ENCODE results near the gene TGFBR3L. TPM values are rescaled to one million over a fixed set of nuclear protein-coding genes. Genes with fewer than 3 reads are reported as not detected.

TGFBR3L gene
- total RNA-seq, 1 experiment from 2014 or later: 12.5 TPM

DNA sequence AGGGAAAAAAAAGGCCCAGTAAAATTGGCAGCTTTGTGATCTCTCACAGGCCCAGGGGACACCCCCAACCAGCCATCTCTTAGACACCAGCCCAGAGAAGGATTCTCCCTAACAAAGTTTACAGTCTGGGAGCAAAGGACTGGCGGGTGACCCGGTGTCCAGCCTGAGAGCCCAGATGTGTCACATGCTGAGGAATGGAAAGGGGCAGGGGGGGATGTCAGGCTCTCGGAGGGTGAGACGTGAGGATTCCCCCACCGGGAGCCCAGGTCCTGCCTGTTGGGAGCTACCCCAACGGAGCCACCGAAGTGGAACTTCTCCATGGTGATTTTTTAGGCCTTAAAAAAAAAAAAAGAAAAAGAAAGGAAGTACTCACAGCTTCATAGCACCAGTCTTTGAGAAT lies 16.1 kb downstream of the TGFBR3L start:
- ChIA-PET POLR2A (interaction anchor here (1.2 kb wide), 1 partner anchor 13 kb away, joined by 3 read pairs; the partner anchor contains the start of gene TIMM44), CTCF (interaction anchor here (0.7 kb wide), 2 partner anchors 11 to 130 kb away, joined by 3 read pairs; no protein-coding TSS in a partner anchor)
- peak overlapping the region; percentile 23; the same call in 1 of the 2 replicates for H3K27ac ChIP-seq (ENCODE audit: low read length)
- peaks cover 44% of the 10 kb centered on the region for H3K4me1 ChIP-seq (ENCODE audit: control insufficient read depth, insufficient read depth, low read length)
- H3K4me3 ChIP-seq (ENCODE audit: low read depth in 2 of 2, low read length in 2 of 2): no peak overlapping the region
- no peak for DNase-seq (ENCODE audit: low read depth, low spot score)
- ATAC-seq: no peak
- intact Hi-C loops (cut with micrococcal nuclease; ENCODE audit: unreplicated experiment) (no loop called here), in situ Hi-C loops (cut with HindIII; ENCODE audit: low pct_unique_long_range_greater_than_20kb, low sequenced_read_pairs) (no loop called here)
- no TSS peak for BruUV-seq (replicated peaks)
- TF ChIP-seq SIN3A (IDR thresholded peaks at IDR 0.05; ENCODE audit: borderline replicate concordance, insufficient read depth, low read depth, low read length): no peak
- TF ChIP-seq, protein P1, sequence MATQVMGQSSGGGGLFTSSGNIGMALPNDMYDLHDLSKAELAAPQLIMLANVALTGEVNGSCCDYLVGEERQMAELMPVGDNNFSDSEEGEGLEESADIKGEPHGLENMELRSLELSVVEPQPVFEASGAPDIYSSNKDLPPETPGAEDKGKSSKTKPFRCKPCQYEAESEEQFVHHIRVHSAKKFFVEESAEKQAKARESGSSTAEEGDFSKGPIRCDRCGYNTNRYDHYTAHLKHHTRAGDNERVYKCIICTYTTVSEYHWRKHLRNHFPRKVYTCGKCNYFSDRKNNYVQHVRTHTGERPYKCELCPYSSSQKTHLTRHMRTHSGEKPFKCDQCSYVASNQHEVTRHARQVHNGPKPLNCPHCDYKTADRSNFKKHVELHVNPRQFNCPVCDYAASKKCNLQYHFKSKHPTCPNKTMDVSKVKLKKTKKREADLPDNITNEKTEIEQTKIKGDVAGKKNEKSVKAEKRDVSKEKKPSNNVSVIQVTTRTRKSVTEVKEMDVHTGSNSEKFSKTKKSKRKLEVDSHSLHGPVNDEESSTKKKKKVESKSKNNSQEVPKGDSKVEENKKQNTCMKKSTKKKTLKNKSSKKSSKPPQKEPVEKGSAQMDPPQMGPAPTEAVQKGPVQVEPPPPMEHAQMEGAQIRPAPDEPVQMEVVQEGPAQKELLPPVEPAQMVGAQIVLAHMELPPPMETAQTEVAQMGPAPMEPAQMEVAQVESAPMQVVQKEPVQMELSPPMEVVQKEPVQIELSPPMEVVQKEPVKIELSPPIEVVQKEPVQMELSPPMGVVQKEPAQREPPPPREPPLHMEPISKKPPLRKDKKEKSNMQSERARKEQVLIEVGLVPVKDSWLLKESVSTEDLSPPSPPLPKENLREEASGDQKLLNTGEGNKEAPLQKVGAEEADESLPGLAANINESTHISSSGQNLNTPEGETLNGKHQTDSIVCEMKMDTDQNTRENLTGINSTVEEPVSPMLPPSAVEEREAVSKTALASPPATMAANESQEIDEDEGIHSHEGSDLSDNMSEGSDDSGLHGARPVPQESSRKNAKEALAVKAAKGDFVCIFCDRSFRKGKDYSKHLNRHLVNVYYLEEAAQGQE (IDR thresholded peaks at IDR 0.05; ENCODE audit: insufficient read depth in 1 of 2, low read depth in 2 of 2, low read length in 1 of 2): no peak
- TF ChIP-seq POLR2AphosphoS5 (IDR thresholded peaks at IDR 0.05; ENCODE audit: low read depth, low read length): no peak
- TF ChIP-seq, protein P2, sequence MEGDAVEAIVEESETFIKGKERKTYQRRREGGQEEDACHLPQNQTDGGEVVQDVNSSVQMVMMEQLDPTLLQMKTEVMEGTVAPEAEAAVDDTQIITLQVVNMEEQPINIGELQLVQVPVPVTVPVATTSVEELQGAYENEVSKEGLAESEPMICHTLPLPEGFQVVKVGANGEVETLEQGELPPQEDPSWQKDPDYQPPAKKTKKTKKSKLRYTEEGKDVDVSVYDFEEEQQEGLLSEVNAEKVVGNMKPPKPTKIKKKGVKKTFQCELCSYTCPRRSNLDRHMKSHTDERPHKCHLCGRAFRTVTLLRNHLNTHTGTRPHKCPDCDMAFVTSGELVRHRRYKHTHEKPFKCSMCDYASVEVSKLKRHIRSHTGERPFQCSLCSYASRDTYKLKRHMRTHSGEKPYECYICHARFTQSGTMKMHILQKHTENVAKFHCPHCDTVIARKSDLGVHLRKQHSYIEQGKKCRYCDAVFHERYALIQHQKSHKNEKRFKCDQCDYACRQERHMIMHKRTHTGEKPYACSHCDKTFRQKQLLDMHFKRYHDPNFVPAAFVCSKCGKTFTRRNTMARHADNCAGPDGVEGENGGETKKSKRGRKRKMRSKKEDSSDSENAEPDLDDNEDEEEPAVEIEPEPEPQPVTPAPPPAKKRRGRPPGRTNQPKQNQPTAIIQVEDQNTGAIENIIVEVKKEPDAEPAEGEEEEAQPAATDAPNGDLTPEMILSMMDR (IDR thresholded peaks at IDR 0.05): no peak
- TF ChIP-seq TCF7L2 (IDR thresholded peaks at IDR 0.05; ENCODE audit: low read depth, low read length): no peak
- H3K9me3 ChIP-seq (ENCODE audit: control insufficient read depth, insufficient read depth, low read depth, low read length): no peaks in the 10 kb centered on the region
- no peaks in the 10 kb centered on the region; the same call in 1 of the 2 replicates for H3K36me3 ChIP-seq (ENCODE audit: control insufficient read depth, insufficient read depth, low read length)
- H3K27me3 ChIP-seq (ENCODE audit: control insufficient read depth, insufficient read depth, low read length): no peaks in the 10 kb centered on the region

DNA sequence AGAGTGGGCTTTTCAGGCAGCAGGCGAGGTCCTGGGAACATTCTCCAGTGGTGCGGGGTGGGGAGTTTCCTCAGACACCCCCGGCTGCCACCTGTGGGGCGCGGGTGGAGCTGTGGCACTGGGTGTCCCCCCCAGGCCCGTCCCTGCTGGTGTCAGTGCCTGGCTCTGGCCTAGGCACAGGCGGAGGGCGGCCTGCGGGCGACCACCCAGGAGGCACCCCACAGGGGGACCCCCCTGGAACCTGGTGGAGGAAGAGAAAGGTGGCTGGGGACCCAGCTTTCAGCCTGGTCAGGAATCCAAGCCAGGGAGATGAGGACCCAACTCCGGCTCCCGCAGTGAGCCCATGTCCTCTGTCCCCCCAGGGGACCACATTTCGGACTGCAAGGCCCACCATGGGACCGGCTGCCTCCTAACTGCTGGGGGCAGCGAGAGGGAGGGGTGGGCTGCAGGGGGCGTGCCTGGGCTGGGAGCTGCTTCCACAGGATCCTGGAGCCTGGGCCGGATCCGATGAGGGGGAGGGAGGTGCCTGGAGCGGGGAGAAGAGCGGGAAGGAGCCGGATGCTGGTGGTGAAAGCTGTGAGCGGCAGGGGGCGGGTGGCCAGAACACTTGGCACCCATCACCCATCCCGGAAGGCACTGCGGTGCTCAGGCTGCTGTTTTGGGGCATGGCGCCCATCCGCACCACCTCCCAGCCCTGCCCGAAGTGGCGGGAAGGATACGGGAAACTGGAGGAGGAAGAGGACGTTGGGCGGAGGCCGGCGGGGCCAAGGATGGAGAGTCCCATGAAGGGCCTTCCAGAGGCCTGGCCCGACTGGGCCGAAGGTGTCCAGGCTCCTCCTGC lies 16.8 kb downstream of the TGFBR3L start:
- Histone ChIP-seq H3K9me3 (ENCODE audit: control insufficient read depth, insufficient read depth, low read depth, low read length) (no peaks in the 10 kb centered on the region), H3K4me3 (ENCODE audit: low read depth in 2 of 2, low read length in 2 of 2) (no peak overlapping the region), H3K27ac (ENCODE audit: low read length) (peak overlapping the region; percentile 23; the same call in 1 of the 2 replicates), H3K4me1 (ENCODE audit: control insufficient read depth, insufficient read depth, low read length) (peaks cover 41% of the 10 kb centered on the region), H3K36me3 (ENCODE audit: control insufficient read depth, insufficient read depth, low read length) (no peaks in the 10 kb centered on the region; the same call in 1 of the 2 replicates), H3K27me3 (ENCODE audit: control insufficient read depth, insufficient read depth, low read length) (no peaks in the 10 kb centered on the region)
- ChIA-PET CTCF (interaction anchor here (0.7 kb wide), 2 partner anchors 10 to 130 kb away, joined by 3 read pairs; no protein-coding TSS in a partner anchor), POLR2A (interaction anchor here (1.2 kb wide), 1 partner anchor 12 kb away, joined by 3 read pairs; the partner anchor contains the start of gene TIMM44)
- ATAC-seq (no peak), DNase-seq (ENCODE audit: low read depth, low spot score) (no peak)
- TF ChIP-seq SIN3A (IDR thresholded peaks at IDR 0.05; ENCODE audit: borderline replicate concordance, insufficient read depth, low read depth, low read length) (no peak), TCF7L2 (IDR thresholded peaks at IDR 0.05; ENCODE audit: low read depth, low read length) (no peak), POLR2AphosphoS5 (IDR thresholded peaks at IDR 0.05; ENCODE audit: low read depth, low read length) (no peak)
- TF ChIP-seq, protein P2 (IDR thresholded peaks at IDR 0.05): no peak
- TF ChIP-seq, protein P1 (IDR thresholded peaks at IDR 0.05; ENCODE audit: insufficient read depth in 1 of 2, low read depth in 2 of 2, low read length in 1 of 2): no peak
- intact Hi-C loops (cut with micrococcal nuclease; ENCODE audit: unreplicated experiment): no loop called here
- in situ Hi-C loops (cut with HindIII; ENCODE audit: low pct_unique_long_range_greater_than_20kb, low sequenced_read_pairs): no loop called here
- BruUV-seq (replicated peaks): no TSS peak

All from Panc1 (cell line).